HG03442 (cell line): Measurements from ENCODE around the gene SLC4A5.
"Not testable (repeated sequence)": the region's sequence is repeated elsewhere in the genome, so short reads cannot be mapped to it uniquely, and the experiment has no call there.

ENCODE experiments used
- ATAC-seq: cut with Tn5 transposase; IDR thresholded peaks from one replicate; pipeline ENCODE4 v1.9.1; 2021; ENCODE audit warnings: mild to moderate bottlenecking, moderate library complexity; ENCODE audit not compliant: unreplicated experiment

Gene SLC4A5

GRCh38 chr2:74242354-74243071, 100.7 kb downstream of the SLC4A5 start:
- no peak for ATAC-seq

DNA sequence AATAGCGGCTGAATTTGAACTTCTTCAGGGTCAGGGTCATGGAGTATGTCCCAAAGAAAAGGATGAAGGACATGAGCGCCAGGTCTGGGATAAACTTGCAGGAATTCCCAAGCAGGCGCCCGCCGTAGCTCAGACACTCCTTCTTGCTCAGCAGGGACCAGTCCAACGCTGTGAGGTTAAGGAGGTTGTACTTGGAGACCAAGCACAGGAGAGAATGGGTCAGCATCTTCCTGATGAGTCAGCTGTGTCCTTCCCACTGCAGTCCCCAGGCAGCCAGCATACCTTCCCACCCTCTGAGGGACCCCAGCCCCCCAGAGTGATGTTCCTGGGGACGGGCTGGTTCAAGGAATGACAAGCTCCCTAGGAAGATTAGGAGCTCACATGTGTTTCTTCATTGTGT, 103.9 kb downstream of the SLC4A5 start:
- no peak for ATAC-seq

DNA sequence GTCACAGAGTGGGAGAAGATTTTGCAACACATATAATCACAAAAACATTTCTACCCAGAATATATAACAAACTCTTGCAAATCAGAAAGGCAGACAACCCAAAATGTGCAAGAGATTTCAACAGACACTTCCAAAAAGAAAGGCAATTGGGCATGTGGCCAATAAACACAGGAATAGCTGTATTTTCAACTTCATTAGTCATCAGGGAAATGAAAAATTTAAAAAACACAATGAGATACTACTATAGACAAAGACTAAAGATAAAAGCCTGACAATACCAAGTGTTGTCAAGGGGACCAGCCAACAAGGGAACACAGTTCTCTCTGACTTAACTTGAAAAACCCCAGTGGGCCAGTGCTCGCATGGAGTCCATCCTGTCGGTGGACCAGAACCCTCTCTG, 104.3 kb downstream of the SLC4A5 start:
- no peak for ATAC-seq

GRCh38 chr2:74235041-74235440, 108.2 kb downstream of the SLC4A5 start:
- no peak for ATAC-seq

GRCh38 chr2:74233648-74234047, 109.6 kb downstream of the SLC4A5 start:
- ATAC-seq = no peak

- no peak for ATAC-seq
Observed at GRCh38 chr2:74232426-74232825, 110.8 kb downstream of the SLC4A5 start.

DNA sequence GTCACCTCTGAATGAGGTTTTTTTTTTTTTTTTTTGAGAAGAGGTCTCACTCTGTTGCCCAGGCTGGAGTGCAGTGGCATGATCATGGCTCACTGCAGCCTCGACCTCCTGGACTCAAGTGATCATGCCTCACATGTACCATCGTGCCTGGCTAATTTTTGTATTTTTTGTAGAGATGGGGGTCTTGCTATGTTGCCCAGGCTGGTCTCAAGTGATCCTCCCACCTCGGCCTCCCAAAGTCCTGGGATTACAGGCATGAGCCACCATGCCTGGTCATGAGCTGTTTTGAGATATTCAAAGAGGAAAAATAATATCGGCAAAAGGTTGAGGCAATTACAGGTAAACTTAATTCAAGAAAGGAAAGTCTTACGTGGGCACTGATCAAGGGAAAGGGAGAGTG, 113.4 kb downstream of the SLC4A5 start:
- ATAC-seq = not testable (repeated sequence)

- no peak for ATAC-seq
Observed at GRCh38 chr2:74228772-74229171, 114.4 kb downstream of the SLC4A5 start.

GRCh38 chr2:74227646-74228045, 115.6 kb downstream of the SLC4A5 start:
- ATAC-seq = no peak

DNA sequence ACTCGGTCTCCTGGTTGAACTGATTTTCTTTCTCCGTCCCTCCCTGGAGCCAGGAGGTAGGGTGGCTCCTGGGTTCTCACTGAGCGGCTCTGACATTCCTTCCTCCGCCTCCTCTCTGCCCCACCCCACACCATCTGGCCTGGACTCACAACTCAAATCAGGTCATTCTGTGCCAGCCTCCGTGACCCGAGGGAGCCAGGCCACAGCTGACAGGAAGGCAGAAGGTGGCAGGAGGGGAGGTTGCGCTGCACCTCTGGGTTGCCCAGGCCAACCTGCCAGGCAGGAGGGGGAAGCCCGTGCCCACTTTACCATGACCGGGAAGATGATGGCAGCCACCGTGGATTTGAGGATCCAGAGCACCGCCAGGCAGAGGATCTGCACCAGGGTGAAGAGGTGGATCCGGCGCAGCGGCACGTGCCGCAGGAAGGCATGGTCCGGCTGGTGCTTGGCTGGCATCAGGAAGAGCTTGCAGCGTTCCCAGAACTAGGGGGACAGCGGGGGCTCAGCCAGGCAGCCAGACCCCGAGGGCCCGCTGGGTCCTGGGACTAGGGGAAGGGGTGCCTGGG, 116.5 kb downstream of the SLC4A5 start:
- ATAC-seq = no peak

DNA sequence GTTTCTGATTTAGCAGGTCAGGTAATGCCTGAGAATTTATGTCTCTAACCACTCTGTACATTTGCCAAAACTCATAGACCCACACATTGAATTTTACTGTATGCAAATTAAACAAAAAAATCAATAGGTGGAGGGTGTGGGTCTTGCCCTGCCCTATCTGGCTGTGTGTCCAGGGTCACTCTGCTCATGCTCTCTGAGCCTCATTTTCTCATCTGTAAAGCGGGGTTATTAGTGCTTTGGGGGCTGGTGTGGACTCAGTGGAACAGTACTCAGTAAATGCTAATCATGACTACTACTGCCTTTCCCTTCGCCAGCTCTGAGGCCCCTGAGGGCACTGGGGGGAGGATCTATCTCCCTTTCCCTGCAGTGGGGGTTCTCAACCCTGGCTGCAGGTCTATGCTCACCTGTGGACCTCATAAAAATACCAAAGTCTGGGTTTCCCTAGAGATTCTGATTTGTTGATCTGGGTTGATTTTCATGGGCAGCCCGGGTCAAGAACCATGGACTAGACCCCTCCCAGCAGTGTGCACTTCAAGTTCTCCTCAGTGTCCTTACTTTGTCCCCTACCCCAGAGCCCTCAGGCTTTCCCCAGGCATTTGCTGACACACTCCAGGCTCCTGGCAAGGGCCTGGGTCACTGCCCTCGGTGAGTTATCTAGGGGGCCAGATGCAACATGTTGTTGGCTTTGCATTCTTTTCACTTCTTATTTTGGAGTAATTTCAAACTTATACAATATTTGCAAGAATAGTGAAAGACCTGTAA, 117.3 kb downstream of the SLC4A5 start:
- ATAC-seq = no peak

- ATAC-seq = no peak
Observed at GRCh38 chr2:74223941-74224770, 119.1 kb downstream of the SLC4A5 start.

DNA sequence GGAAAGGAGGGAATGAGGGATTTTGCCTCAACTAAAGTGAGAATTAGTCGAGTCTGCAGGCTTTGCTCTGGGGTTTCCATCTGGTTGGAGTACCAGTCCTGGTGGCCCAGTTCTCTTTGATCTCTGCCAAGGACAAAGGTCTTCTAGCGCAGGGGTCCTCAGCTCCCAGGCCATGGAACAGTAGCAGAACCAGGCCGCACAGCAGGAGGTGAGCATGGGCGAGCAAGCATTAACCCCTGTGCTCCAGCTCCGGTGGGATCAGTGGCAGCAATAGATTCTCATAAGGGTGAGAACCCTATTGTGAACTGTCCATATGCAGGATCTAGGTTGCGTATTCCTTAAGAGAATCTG, 120.9 kb downstream of the SLC4A5 start:
- ATAC-seq = no peak

- ATAC-seq = no peak
Observed at GRCh38 chr2:74221604-74222299, 121.5 kb downstream of the SLC4A5 start.

DNA sequence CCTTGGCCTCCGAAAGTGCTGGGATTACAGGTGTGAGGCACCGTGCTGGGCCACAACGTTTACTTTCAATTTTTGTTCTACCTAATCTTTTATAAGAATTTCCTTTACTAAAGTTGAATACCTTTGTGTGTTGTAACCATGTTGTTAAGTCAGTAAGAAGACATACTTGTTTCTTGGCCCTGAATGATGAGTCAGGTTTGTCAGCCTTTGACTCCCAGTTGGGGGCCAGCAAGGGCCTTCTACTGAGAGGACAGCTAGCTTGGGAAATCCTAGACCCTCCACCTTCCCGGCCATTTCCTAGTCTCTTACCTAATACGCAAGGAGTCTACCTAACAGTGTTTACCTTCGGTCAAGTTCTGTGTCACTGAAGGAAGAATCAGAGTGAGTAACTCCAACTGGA, 122.1 kb downstream of the SLC4A5 start:
- ATAC-seq = no peak

DNA sequence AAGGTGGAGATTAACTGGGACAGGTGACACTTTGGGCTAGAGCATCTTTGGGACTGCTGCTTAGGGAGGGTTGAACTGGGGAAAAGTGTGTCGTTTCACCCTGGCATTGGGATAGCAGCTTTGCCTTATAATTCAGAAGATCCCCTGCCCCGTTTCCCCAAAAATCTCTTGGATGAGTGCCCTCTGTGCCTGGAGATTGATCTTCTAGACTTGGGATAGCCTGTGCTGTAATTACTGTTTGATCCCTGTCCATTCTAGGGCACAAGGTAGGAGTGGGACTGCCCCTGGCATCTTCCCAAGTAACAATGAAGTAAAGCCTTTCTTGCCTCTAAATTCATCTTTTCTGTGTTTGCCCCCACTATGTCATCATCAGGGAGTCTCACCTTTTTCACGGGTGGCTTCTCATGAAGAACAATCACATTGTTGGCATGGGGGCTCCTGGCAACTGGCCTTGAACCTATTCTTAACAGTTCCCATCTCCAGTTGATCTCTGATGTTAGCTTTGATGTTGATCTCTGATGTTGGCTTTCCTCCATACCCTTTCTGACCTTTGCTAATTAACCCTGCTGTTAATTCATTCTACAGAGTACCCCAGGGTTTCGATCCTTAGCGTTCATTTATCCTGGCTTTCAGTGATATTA, 123.2 kb downstream of the SLC4A5 start:
- no peak for ATAC-seq

GRCh38 chr2:74216642-74217041, 126.6 kb downstream of the SLC4A5 start:
- ATAC-seq = no peak

DNA sequence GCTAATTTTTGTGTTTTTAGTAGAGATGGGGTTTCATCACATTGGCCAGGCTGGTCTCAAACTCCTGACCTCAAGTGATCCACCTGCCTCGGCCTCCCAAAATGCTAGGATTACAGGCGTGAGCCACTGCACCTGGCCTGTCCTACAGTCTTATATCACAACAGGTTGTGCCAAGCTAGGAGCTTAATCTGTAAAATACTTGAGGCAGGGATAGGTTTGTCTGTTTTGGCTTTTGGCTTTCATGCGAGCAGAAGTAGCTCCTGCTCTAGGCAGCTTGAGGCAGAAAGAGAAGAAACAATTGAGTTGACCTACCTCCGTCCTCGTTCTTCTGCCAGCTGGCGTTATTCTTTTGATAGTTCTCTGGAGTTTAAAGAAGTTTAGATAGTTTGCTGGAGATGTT, 127.4 kb downstream of the SLC4A5 start:
- not testable (repeated sequence) for ATAC-seq

DNA sequence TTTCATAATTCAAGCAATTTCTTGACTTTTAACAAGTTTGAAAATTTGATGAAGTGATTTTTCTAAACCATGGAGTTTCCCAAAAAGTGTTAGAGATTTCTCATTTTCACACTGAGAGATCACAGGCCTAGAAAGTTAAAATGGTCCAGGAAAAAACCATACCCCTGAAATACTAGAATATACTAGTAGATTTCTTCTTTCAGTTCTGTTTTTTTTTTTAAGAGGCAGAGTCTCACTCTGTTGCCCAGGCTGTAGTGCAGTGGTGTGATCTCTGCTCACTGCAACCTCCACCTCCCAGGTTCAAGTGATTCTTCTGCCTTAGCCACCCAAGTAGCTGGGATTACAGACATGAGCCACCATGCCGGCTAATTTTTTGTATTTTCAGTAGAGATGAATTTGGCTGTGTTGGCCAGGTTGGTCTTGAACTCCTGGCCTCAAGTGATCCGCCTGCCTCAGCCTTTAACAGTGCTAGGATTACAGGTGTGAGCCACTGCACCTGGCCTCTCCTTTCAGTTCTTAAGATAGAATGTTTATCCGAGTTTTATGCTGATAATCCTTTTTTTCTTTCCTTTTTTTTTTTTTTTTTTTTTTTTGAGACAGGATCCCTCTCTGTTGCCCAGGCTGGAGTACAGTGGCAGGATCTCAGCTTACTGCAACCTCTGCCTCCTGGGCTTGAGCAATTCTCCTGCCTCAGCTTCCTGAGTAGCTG, 130.4 kb downstream of the SLC4A5 start:
- ATAC-seq = no peak
